GM21526 (cell line): ENCODE measurements around the gene PPEF2.

ENCODE experiments used
- ATAC-seq: cut with Tn5 transposase; IDR thresholded peaks from one replicate; pipeline ENCODE4 v1.9.1; 2021; ENCODE audit warnings: moderate library complexity; ENCODE audit not compliant: unreplicated experiment, low FRiP score

PPEF2 gene

GRCh38 chr4:75904076-75904475 lies 1.8 kb upstream of the PPEF2 start:
- ATAC-seq = no peak

- ATAC-seq = no peak
Measured at GRCh38 chr4:75898536-75898935, 3.7 kb downstream of the PPEF2 start.

GRCh38 chr4:75895744-75896314 lies 6.4 kb downstream of the PPEF2 start:
- no peak for ATAC-seq

- ATAC-seq = no peak
Measured at GRCh38 chr4:75892508-75892907, 9.7 kb downstream of the PPEF2 start.

- no peak for ATAC-seq
Measured at GRCh38 chr4:75891611-75892010, 10.6 kb downstream of the PPEF2 start.

- ATAC-seq = no peak
Measured at GRCh38 chr4:75889537-75890199, 12.6 kb downstream of the PPEF2 start.

- ATAC-seq = no peak
Measured at GRCh38 chr4:75886104-75886503, 16.1 kb downstream of the PPEF2 start.

- ATAC-seq = no peak
Measured at GRCh38 chr4:75881476-75881875, 20.8 kb downstream of the PPEF2 start.

- no peak for ATAC-seq
Measured at GRCh38 chr4:75880278-75880677, 22.0 kb downstream of the PPEF2 start.

GRCh38 chr4:75878246-75878756 lies 24.0 kb downstream of the PPEF2 start:
- no peak for ATAC-seq

GRCh38 chr4:75876218-75876617 lies 26.0 kb downstream of the PPEF2 start:
- ATAC-seq = no peak

- no peak for ATAC-seq
Measured at GRCh38 chr4:75869100-75869499, 33.2 kb downstream of the PPEF2 start.

GRCh38 chr4:75867130-75867529 lies 35.1 kb downstream of the PPEF2 start:
- no peak for ATAC-seq

- ATAC-seq = no peak
Measured at GRCh38 chr4:75860606-75861005, 41.6 kb downstream of the PPEF2 start.

- no peak for ATAC-seq
Measured at GRCh38 chr4:75858721-75859120, 43.5 kb downstream of the PPEF2 start.

- ATAC-seq = no peak
Measured at GRCh38 chr4:75849461-75849860, 52.8 kb downstream of the PPEF2 start.

GRCh38 chr4:75848891-75849290 lies 53.4 kb downstream of the PPEF2 start:
- no peak for ATAC-seq

- ATAC-seq = peak; percentile 57
Measured at GRCh38 chr4:75848171-75848760, 54.0 kb downstream of the PPEF2 start.

- ATAC-seq = no peak
Measured at GRCh38 chr4:75845992-75846391, 56.3 kb downstream of the PPEF2 start.

- no peak for ATAC-seq
Measured at GRCh38 chr4:75844151-75844662, 58.0 kb downstream of the PPEF2 start.

- ATAC-seq = no peak
Measured at GRCh38 chr4:75843596-75843995, 58.7 kb downstream of the PPEF2 start.
